Neural progenitor cell (in vitro differentiated cells): Measurements from ENCODE around the gene IDH3B. TPM values are rescaled to one million over a fixed set of nuclear protein-coding genes. Genes with fewer than 3 reads are reported as not detected.
A peak's percentile ranks its signal among the peaks of the same experiment; 100 is the strongest.

ENCODE experiments used
- DNase-seq: peaks from one replicate; pipeline ENCODE4 v3.0.0-alpha.2; 2016; ENCODE audit warnings: low spot score
- H2AFZ ChIP-seq: fragments of 200-600 bp; sonication (generic); replicated peaks from 2 replicates; pipeline ENCODE4 v1.6.1; 2016; ENCODE audit warnings: antibody characterized with exemption
- H3F3A ChIP-seq: fragments of 200-600 bp; sonication (generic); 2 replicates; pipeline ENCODE4 v1.6.1; 2016; ENCODE audit warnings: antibody characterized with exemption, low read depth
- H3K27ac ChIP-seq: fragments of 200-600 bp; sonication (generic); 2 replicates; pipeline ENCODE4 v1.5.1; 2016; ENCODE audit warnings: mild to moderate bottlenecking
- H3K27me3 ChIP-seq: fragments of 200-600 bp; sonication (generic); 2 replicates; pipeline ENCODE4 v1.6.1; 2016; ENCODE audit warnings: mild to moderate bottlenecking, moderate library complexity
- H3K36me3 ChIP-seq: fragments of 200-600 bp; sonication (generic); 2 replicates; pipeline ENCODE4 v1.5.1; 2016
- H3K4me1 ChIP-seq: fragments of 200-600 bp; sonication (generic); 2 replicates; pipeline ENCODE4 v1.6.1; 2016; ENCODE audit warnings: mixed run types
- H3K4me2 ChIP-seq: fragments of 200-600 bp; sonication (generic); 2 replicates; pipeline ENCODE4 v1.6.1; 2016
- H3K4me3 ChIP-seq: fragments of 200-600 bp; sonication (generic); 2 replicates; pipeline ENCODE4 v1.5.1; 2016
- H3K79me2 ChIP-seq: fragments of 200-600 bp; sonication (generic); 2 replicates; pipeline ENCODE4 v1.6.1; 2016; ENCODE audit warnings: low read depth
- H3K9ac ChIP-seq: fragments of 200-600 bp; sonication (generic); 2 replicates; pipeline ENCODE4 v1.6.1; 2016
- H3K9me3 ChIP-seq: fragments of 200-600 bp; sonication (generic); 2 replicates; pipeline ENCODE4 v1.5.1; 2016; ENCODE audit warnings: low read depth
- H4K20me1 ChIP-seq: fragments of 200-600 bp; sonication (generic); 2 replicates; pipeline ENCODE4 v1.6.1; 2016; ENCODE audit warnings: low read depth
- H3K27ac Mint-ChIP-seq: 3 replicates; pipeline ENCODE4 v1.8.0; 2021; ENCODE audit warnings: mixed read lengths
- H3K27me3 Mint-ChIP-seq: 2 replicates; pipeline ENCODE4 v1.8.0; 2022; ENCODE audit warnings: low read depth, mild to moderate bottlenecking, inconsistent platforms, moderate library complexity, mixed read lengths; ENCODE audit not compliant: insufficient read depth
- H3K36me3 Mint-ChIP-seq: 3 replicates; pipeline ENCODE4 v1.8.0; 2021; ENCODE audit warnings: mixed read lengths
- H3K4me1 Mint-ChIP-seq: 3 replicates; pipeline ENCODE4 v1.8.0; 2021; ENCODE audit warnings: mixed read lengths
- H3K4me3 Mint-ChIP-seq: 3 replicates; pipeline ENCODE4 v1.8.0; 2021; ENCODE audit warnings: mild to moderate bottlenecking, moderate library complexity, mixed read lengths
- H3K9me3 Mint-ChIP-seq: 3 replicates; pipeline ENCODE4 v1.8.0; 2020; ENCODE audit warnings: mixed read lengths
- EZH2 ChIP-seq: fragments of 200-600 bp; sonication (generic); IDR thresholded peaks from 2 replicates; pipeline ENCODE4 v1.6.1; 2017; ENCODE audit warnings: antibody characterized with exemption, mild to moderate bottlenecking, moderate library complexity
- EZH2phosphoT487 ChIP-seq: fragments of 200-600 bp; sonication (generic); IDR thresholded peaks from 2 replicates; pipeline ENCODE4 v1.6.1; 2017; ENCODE audit warnings: antibody characterized with exemption
- total RNA-seq: library from RNA; depleted of rRNA; stranded (reverse); fragments of >200 nt; gene quantifications from 2 replicates; pipeline ENCODE4 v1.2.3, GENCODE V29; 2015; ENCODE audit warnings: low replicate concordance
- TF ChIP-seq, protein P1 (sequence below): fragments of 200-600 bp; sonication (generic); IDR thresholded peaks from 2 replicates; pipeline ENCODE4 v1.5.1; 2017; ENCODE audit warnings: antibody characterized with exemption, mild to moderate bottlenecking

Gene IDH3B
- total RNA-seq, 1 donor from 2014 or later: 94.3 TPM

DNA sequence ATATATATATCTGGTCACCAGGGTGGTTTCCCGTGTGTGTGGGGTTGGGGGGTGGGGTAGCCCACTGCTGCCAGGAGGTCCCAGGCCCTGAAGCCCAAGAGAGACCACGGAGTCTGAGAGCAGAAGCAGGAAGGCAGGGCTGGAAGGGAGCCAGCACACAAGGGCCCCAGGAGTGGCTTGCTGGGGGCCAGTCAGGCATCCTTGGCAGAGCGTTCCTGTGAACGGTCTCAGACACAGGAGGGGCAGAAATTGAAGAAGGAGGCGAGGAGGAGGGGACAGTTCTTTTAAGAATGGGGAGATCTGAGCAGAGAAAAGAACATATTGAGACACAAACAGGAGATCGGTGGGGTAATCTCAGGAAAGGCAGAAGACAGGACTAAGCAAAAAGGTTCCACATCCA, 26.7 kb upstream of the IDH3B start:
- DNase-seq: no peak
- Histone ChIP-seq H3F3A (peaks cover 17% of the 10 kb centered on the region), H3K27ac (no peak overlapping the region), H3K4me3 (no peak overlapping the region), H3K9me3 (no peaks in the 10 kb centered on the region), H3K27me3 (peaks cover 98% of the 10 kb centered on the region), H3K4me1 (peaks cover 6% of the 10 kb centered on the region), H3K79me2 (no peaks in the 10 kb centered on the region), H3K4me2 (no peak overlapping the region), H3K9ac (no peak overlapping the region), H4K20me1 (peaks cover 40% of the 10 kb centered on the region), H3K36me3 (no peaks in the 10 kb centered on the region), H2AFZ (no peak overlapping the region)
- Mint-ChIP-seq H3K4me3 (peak overlapping the region; percentile 96), H3K27ac (no peak overlapping the region), H3K36me3 (peaks cover 4% of the 10 kb centered on the region), H3K27me3 (peaks cover 52% of the 10 kb centered on the region), H3K9me3 (peaks cover 3% of the 10 kb centered on the region), H3K4me1 (peaks cover 27% of the 10 kb centered on the region)
- TF ChIP-seq, protein P1, sequence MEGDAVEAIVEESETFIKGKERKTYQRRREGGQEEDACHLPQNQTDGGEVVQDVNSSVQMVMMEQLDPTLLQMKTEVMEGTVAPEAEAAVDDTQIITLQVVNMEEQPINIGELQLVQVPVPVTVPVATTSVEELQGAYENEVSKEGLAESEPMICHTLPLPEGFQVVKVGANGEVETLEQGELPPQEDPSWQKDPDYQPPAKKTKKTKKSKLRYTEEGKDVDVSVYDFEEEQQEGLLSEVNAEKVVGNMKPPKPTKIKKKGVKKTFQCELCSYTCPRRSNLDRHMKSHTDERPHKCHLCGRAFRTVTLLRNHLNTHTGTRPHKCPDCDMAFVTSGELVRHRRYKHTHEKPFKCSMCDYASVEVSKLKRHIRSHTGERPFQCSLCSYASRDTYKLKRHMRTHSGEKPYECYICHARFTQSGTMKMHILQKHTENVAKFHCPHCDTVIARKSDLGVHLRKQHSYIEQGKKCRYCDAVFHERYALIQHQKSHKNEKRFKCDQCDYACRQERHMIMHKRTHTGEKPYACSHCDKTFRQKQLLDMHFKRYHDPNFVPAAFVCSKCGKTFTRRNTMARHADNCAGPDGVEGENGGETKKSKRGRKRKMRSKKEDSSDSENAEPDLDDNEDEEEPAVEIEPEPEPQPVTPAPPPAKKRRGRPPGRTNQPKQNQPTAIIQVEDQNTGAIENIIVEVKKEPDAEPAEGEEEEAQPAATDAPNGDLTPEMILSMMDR: no peak
- no peak for TF ChIP-seq EZH2phosphoT487
- no peak for TF ChIP-seq EZH2

DNA sequence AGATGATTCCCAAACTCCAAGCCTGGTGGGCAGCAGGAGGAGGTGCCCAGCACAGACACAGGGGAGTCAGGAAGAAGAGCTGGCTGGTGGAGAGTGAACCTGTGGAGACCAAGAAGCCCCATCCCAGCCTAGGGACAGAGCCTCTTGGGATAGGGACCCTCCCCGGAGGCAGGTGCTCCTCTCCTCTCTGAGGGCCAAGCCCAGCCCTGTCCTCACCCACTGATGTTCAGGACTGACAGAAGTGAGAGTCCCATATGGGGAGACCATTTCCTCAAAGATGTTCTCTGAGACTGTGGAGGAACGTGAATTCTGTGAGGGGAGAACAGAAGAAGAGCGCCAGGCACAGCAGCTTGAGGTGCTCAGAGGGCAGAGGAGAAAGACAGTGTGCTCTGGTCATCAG, 26.2 kb upstream of the IDH3B start:
- Histone ChIP-seq H3F3A (peaks cover 17% of the 10 kb centered on the region), H3K9ac (no peak overlapping the region), H3K4me1 (peaks cover 6% of the 10 kb centered on the region), H3K79me2 (no peaks in the 10 kb centered on the region), H3K27me3 (peaks cover 98% of the 10 kb centered on the region), H3K4me3 (no peak overlapping the region), H4K20me1 (peaks cover 37% of the 10 kb centered on the region), H3K4me2 (no peak overlapping the region), H3K36me3 (no peaks in the 10 kb centered on the region), H2AFZ (no peak overlapping the region), H3K9me3 (no peaks in the 10 kb centered on the region), H3K27ac (no peak overlapping the region)
- Mint-ChIP-seq H3K27ac (no peak overlapping the region), H3K9me3 (peaks cover 3% of the 10 kb centered on the region), H3K4me3 (peak overlapping the region; percentile 30), H3K4me1 (peaks cover 24% of the 10 kb centered on the region), H3K27me3 (peaks cover 49% of the 10 kb centered on the region), H3K36me3 (peaks cover 4% of the 10 kb centered on the region)
- no peak for DNase-seq
- TF ChIP-seq, protein P1: no peak
- TF ChIP-seq EZH2: no peak
- no peak for TF ChIP-seq EZH2phosphoT487

DNA sequence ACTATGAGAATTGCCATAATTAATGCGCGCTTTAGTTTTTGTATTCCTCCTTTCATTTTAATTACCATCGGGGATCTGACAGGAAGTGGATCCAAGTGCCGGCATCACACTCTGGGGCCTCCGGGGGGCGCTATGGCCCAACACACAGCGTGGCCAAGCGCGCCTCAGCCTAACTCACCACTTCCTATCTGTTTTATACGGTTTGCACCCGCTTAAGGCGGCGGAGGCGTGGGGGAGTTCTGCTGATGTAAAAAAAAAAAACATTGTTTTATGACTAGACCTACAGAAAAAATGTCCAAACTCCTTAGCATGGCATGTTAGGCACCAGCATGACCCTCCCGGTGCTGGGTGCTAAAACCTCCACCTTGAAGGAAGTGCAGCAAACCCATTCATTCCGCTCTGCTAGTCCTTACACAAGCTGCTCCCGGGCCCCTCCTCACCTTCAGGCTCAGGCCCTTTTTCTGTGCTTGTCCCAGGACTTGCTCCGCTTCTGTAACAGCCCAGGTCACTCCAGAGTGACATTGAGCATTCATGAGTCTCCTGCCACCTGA, 24.1 kb upstream of the IDH3B start:
- no peak overlapping the region for H2AFZ ChIP-seq
- TF ChIP-seq EZH2phosphoT487: peak; percentile 32
- peak; percentile 67 for TF ChIP-seq EZH2
- TF ChIP-seq, protein P1: peak; percentile 97
- no peak overlapping the region for H3K27ac Mint-ChIP-seq
- peaks cover 6% of the 10 kb centered on the region for H3F3A ChIP-seq
- H3K27me3 ChIP-seq: peaks cover 96% of the 10 kb centered on the region
- no peaks in the 10 kb centered on the region for H3K79me2 ChIP-seq
- no peaks in the 10 kb centered on the region for H3K36me3 ChIP-seq
- H3K27ac ChIP-seq: no peak overlapping the region
- H4K20me1 ChIP-seq: peaks cover 16% of the 10 kb centered on the region
- no peaks in the 10 kb centered on the region for H3K9me3 ChIP-seq
- H3K4me2 ChIP-seq: peak overlapping the region; percentile 43
- H3K4me1 Mint-ChIP-seq: peaks cover 17% of the 10 kb centered on the region
- no peak overlapping the region for H3K9ac ChIP-seq
- H3K36me3 Mint-ChIP-seq: peaks cover 4% of the 10 kb centered on the region
- H3K4me3 Mint-ChIP-seq: peak overlapping the region; percentile 38
- no peaks in the 10 kb centered on the region for H3K4me1 ChIP-seq
- H3K4me3 ChIP-seq: no peak overlapping the region
- H3K9me3 Mint-ChIP-seq: peaks cover 3% of the 10 kb centered on the region
- H3K27me3 Mint-ChIP-seq: peaks cover 37% of the 10 kb centered on the region
- peak; percentile 87 for DNase-seq
